ENCODE measurements around the gene TAB2. TPM values are rescaled to one million over a fixed set of nuclear protein-coding genes. Genes with fewer than 3 reads are reported as not detected.

The TAB2 gene
- total and polyA plus RNA-seq, 9 of the 15 experiments (the other 6 are each of a cell fraction or from before 2014, with no cell fraction given) = 9.1 to 38.3 (median 18.6) TPM

GRCh38 chr6:149286905-149287304, 30.6 kb upstream of the TAB2 start:
- intact Hi-C loops (cut with micrococcal nuclease) = no loop called here
- no peak overlapping the region for H3K4me3 ChIP-seq
- no peaks in the 10 kb centered on the region for H3K9me3 ChIP-seq (replicated peaks; ENCODE audit: control insufficient read depth, insufficient read depth, low read depth, low read length)
- H3K27me3 ChIP-seq (ENCODE audit: control insufficient read depth in 2 of 2, insufficient read depth in 2 of 2, low read length in 2 of 2) = peaks cover 4 to 20% of the 10 kb centered on the region in 2 experiments; a peak in 3 of 5 replicates
- ATAC-seq (no peak), FAIRE-seq (no peak), DNase-seq (ENCODE audit: extremely low read depth in 1 of 4, low spot score in 3 of 4) (no peak)
- ChIA-PET CTCF (ENCODE audit: low intra/inter-chr PET ratio) (no interaction called here), POLR2A (no interaction called here)
- no peaks in the 10 kb centered on the region for H3K4me1 ChIP-seq (replicated peaks in 1 of 2; ENCODE audit: control insufficient read depth in 2 of 2, insufficient read depth in 2 of 2, low read length in 2 of 2)
- no peaks in the 10 kb centered on the region for H3K79me2 ChIP-seq (ENCODE audit: control insufficient read depth, insufficient read depth, low read length)
- H3K9me1 ChIP-seq (ENCODE audit: control insufficient read depth, insufficient read depth, low read length) = no peaks in the 10 kb centered on the region
- H3K36me3 ChIP-seq (ENCODE audit: control insufficient read depth, insufficient read depth, low read length) = no peaks in the 10 kb centered on the region
- TF ChIP-seq HMG20B (CRISPR knock-in tag; IDR thresholded peaks at IDR 0.05) (no peak), PKNOX1 (IDR thresholded peaks at IDR 0.05) (peak; percentile 56; the same call in 1 of the 2 replicates), CGGBP1 (CRISPR knock-in tag; IDR thresholded peaks at IDR 0.05) (no peak)
- no peak overlapping the region for H3K27ac ChIP-seq (ENCODE audit: extremely low read depth, low read depth, low read length)
- in situ Hi-C loops (cut with MboI) = no loop called here
- no peak overlapping the region for H2AFZ ChIP-seq (ENCODE audit: low read depth, low read length)
- no TSS peak for BruUV-seq (replicated peaks)
- no peaks in the 10 kb centered on the region for H4K20me1 ChIP-seq (replicated peaks; ENCODE audit: control insufficient read depth, insufficient read depth, low read length)
- no peak overlapping the region for H3K4me2 ChIP-seq (ENCODE audit: insufficient read depth, low read length)
- no peak overlapping the region for H3K9ac ChIP-seq (ENCODE audit: insufficient read depth in 1 of 2, low read depth in 2 of 2, low read length in 2 of 2)
- WGBS (ENCODE audit: insufficient coverage, low coverage, missing lambda C conversion rate) = 19% methylated on average over 6 of the region's 6 CpGs

GRCh38 chr6:149289192-149289781, 28.2 kb upstream of the TAB2 start:
- ATAC-seq (peak; percentile 44; the same call in 2 of the 3 replicates), FAIRE-seq (no peak), DNase-seq (ENCODE audit: extremely low read depth in 1 of 4, low spot score in 3 of 4) (no peak)
- intact Hi-C loops (cut with micrococcal nuclease) (no loop called here), in situ Hi-C loops (cut with MboI) (no loop called here)
- no peak overlapping the region for H3K9ac ChIP-seq (ENCODE audit: insufficient read depth in 1 of 2, low read depth in 2 of 2, low read length in 2 of 2)
- H2AFZ ChIP-seq (ENCODE audit: low read depth, low read length) = no peak overlapping the region
- no peaks in the 10 kb centered on the region for H3K79me2 ChIP-seq (ENCODE audit: control insufficient read depth, insufficient read depth, low read length)
- no peaks in the 10 kb centered on the region for H4K20me1 ChIP-seq (replicated peaks; ENCODE audit: control insufficient read depth, insufficient read depth, low read length)
- H3K27ac ChIP-seq (ENCODE audit: extremely low read depth, low read depth, low read length) = no peak overlapping the region
- ChIA-PET CTCF (ENCODE audit: low intra/inter-chr PET ratio) (no interaction called here), POLR2A (interaction anchor here (1.0 to 1.3 kb wide), 3 partner anchors 9 to 12 kb away, joined by 3 to 4 read pairs (median 3); no protein-coding TSS in a partner anchor)
- H3K4me2 ChIP-seq (ENCODE audit: insufficient read depth, low read length) = no peak overlapping the region
- H3K9me3 ChIP-seq (replicated peaks; ENCODE audit: control insufficient read depth, insufficient read depth, low read depth, low read length) = no peaks in the 10 kb centered on the region
- no TSS peak for BruUV-seq (replicated peaks)
- WGBS (ENCODE audit: insufficient coverage, low coverage, missing lambda C conversion rate) = 43% methylated on average over 4 of the region's 4 CpGs
- H3K27me3 ChIP-seq (ENCODE audit: control insufficient read depth in 2 of 2, insufficient read depth in 2 of 2, low read length in 2 of 2) = peaks cover 2 to 9% of the 10 kb centered on the region in 2 experiments; a peak in 2 of 5 replicates
- H3K36me3 ChIP-seq (ENCODE audit: control insufficient read depth, insufficient read depth, low read length) = no peaks in the 10 kb centered on the region
- H3K4me1 ChIP-seq (replicated peaks in 1 of 2; ENCODE audit: control insufficient read depth in 2 of 2, insufficient read depth in 2 of 2, low read length in 2 of 2) = no peaks in the 10 kb centered on the region
- no peak overlapping the region for H3K4me3 ChIP-seq
- H3K9me1 ChIP-seq (ENCODE audit: control insufficient read depth, insufficient read depth, low read length) = no peaks in the 10 kb centered on the region
- TF ChIP-seq NCOA4 (IDR thresholded peaks at IDR 0.05; ENCODE audit: partially characterized antibody) = no peak
